CD4-positive, alpha-beta T cell treated with Interleukin-4 for 1 hour (primary cell): ENCODE data around the gene C5orf15.
A peak's percentile ranks its signal among the peaks of the same experiment; 100 is the strongest.
"Not testable (repeated sequence)": the region's sequence is repeated elsewhere in the genome, so short reads cannot be mapped to it uniquely, and the experiment has no call there.

Experiments
- DNase-seq, 2 donors: peaks; one replicate each; pipeline ENCODE4 v3.0.0-alpha.2; 2020 to 2022

The C5orf15 gene

DNA sequence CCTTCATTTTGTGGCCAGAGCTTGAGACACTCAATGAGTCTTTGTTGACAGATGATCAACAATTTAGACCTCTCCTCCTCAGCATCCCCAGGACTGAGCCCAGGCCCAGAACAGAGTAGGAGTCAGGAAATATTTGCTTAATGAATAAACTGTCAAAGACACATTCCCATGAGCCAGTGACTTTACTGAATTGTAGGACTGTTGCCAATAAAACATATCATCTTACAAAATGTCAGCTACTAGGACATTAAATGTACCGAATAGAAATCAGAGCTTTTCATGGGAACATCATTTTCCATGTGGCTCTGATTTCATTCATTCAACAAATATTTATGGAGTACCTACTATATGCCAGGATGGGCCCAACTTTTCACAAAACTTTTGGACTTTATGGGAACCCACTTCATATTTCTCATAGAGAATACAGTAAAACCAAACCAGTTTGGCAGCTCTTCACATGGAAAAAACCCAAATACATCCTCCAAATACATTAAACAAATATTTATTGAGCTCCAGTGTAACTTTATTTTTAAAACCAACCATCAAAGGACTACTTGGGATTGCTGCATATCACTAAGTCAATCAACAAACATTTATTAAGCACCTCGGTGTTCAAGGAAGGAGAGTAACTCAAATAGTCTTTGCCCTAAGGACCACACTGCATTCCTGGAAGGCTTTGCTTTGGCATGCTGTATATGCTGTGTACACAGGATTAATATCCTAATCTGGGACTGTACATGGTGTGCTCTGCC lies 24.9 kb upstream of the C5orf15 start:
- DNase-seq = no peak

DNA sequence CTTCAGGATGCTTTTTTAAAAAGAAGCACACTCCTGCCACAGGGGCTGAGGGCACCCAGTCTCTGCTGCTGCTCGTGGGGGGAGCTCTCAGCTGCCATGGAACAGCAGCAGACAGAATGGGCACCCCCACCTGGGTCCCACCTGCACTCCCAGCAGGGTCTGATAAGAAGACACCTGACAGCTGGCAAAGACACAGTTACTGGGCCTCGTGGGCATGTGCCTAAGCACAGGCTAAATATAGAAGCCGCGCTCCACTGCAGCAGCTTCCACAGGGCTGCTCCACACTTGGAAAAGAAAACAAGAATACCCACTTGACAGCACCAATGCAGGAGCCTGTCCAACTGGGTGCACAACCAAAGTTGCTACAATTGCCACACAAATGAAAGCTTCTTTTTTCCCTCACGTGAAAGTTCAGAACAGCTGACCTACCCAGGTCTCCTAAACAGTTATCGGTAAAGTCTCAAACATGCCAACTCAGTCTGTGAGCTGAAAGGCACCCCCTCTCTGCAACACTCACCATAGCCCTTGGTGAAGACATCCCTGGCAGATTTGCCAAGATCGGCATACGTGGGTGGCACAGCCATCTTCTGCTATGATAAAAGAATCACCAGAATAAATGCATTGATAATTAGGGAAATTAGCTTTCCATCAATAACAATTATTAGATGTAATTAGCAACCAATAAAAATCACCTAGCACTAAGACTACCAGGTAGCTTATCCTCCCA lies 24.2 kb upstream of the C5orf15 start:
- no peak for DNase-seq

DNA sequence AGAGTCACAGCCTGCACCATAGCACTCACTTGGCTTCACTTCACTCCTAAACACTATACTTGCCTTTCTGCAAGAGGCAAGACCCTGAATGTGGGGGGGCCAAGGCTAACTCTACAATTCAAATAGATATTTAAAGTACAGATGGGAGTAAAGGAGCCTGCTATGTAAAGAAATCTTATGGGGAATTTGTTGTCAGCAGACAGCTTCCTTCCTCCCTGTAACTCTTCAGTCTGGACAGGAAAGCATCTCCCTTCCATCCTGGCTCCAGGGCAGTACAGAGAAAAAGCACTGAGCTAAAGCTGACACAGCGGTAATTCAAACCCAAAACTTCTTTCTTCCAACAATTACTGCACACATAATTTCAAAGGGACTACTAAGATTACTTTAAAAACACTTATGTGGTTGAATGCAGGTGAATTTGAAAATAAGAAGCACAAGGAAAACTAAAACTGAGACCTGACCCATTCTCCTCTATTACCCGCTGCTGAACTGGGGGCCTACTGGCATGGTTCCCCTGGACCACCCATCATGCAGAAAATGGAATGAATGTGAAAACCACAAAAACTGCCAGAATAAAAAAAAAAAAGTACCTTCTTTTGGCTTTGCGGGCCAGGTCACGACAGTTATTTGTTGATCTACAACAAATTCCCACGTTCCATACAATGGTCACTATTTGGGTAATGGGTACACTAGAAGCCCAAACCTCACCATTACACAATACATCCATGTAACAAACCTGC lies 22.9 kb upstream of the C5orf15 start:
- no peak for DNase-seq

DNA sequence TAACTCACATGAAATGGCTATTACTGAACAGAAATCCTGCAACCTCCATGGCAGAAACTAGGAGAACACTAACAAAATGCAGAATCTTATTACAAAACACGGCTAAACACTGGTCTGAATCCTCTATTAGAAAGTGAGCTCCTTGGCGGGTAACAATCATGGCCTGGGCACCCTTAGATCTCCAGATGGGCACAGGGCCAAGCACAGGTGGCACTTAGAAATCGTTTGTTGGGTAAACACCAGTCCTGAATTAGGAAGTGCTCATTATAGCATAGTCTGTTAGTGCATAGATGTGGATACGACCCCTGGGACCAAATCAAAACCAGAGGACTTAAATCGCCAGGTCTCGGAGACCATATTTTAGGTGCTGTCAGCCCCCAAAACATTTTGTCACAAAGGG lies 22.0 kb upstream of the C5orf15 start:
- no peak for DNase-seq

DNA sequence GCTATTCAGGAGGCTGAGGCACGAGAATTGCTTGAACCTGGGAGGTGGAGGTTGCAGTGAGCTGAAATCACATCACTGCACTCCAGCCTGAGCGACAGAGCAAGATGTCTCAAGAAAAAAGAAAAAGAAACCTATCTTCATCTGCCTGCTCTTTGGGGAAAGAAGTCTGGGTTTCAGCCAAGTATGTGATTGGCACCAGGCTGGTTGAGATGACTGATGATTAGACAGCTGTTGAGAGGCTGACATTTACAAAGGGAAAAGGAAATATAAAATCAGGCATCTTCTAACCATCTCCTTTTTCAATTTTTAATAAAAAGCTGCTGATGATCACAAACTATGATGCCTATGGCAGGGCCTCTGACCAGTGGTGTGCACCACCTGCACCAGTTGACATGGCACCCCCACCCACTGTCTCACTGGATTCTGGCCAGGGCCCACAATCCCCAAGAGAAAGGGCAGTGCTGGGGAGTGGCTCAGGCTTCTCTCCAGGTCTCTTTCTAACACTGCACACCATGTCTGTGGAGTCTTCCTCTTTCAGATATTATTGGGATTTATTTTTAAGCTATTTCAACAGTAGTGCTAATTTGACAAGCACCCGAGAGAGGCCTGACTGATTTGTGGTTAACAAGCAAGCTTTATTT lies 17.2 kb upstream of the C5orf15 start:
- DNase-seq = no peak

DNA sequence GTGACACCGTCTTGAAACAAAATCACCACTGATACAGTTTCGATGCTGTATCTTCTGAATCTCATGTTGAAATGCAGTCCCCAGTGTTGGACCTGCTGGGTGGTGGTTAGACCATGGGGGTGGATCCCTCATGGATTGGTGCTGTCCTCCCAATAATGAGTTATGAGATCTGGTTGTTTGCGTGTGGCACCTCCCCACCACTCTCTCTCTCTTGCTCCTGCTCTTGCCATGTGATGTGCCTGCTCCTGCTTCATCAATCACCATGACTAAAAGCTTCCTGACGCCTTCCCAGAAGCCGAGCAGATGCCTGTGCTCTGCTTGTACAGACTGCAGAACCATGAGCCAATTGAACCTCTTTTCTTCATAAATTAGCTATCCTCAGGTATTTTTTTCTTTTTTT lies 15.2 kb upstream of the C5orf15 start:
- DNase-seq = no peak

- no peak for DNase-seq
Observed at GRCh38 chr5:133981714-133982113, 13.3 kb upstream of the C5orf15 start.

- DNase-seq = no peak
Observed at GRCh38 chr5:133980652-133981051, 12.2 kb upstream of the C5orf15 start.

DNA sequence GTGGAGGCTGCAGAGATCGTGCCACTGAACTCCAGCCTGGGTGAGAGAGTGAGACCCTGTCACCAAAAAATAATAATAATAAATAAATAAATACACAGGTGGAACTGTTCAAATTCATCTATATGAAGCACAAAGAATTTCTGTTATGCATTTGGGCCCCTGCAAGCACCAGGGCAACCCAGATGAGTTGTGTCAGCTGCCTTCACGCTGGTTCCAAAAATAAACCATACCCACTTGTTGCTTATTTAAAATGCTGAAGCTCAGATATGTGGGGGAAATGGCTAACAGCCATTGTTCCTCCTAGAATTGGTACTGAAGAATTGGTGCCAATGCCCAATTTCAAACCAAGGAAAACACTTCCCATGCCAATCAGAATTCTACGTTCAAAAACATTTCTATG lies 10.5 kb upstream of the C5orf15 start:
- no peak for DNase-seq

GRCh38 chr5:133977858-133978257 lies 9.4 kb upstream of the C5orf15 start:
- DNase-seq = no peak

- DNase-seq = no peak
Observed at GRCh38 chr5:133977161-133977787, 8.8 kb upstream of the C5orf15 start.

DNA sequence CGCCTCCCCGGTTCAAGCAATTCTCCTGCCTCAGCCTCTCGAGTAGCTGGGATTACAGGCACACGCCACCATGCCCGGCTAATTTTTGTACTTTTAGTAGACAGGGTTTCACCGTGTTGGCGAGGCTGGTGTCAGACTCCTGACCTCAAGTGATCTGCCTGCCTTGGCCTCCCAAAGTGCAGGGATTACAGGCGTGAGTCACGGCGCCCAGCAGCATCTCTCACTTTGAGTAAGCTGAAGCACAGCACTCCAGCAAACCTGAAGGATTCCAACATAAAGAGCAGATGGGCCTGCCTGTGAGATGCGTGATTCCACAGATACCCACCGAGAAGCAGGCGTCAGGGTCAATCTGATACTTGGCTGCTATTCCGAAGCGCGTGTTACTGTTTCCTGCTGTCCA lies 7.1 kb upstream of the C5orf15 start:
- not testable (repeated sequence) for DNase-seq

DNA sequence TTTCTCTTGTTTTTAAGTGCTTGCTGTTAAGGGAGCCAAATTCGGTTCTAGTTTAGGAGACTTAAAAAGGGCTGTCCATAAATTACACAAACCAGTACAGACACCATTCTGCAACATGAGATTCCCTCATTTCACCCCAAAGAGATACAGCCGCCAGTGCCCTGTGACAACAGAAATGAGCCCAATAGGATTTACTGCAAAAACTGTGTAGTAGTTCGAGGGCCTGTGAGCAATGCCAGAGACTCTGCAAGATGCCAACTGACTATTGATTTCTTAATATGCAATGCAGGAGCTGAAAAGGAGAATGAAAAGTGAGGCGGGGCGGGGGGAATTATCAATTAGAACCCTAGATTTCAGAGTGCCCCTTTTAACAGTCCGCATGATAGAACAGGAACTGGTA lies 5.7 kb upstream of the C5orf15 start:
- DNase-seq = no peak

DNA sequence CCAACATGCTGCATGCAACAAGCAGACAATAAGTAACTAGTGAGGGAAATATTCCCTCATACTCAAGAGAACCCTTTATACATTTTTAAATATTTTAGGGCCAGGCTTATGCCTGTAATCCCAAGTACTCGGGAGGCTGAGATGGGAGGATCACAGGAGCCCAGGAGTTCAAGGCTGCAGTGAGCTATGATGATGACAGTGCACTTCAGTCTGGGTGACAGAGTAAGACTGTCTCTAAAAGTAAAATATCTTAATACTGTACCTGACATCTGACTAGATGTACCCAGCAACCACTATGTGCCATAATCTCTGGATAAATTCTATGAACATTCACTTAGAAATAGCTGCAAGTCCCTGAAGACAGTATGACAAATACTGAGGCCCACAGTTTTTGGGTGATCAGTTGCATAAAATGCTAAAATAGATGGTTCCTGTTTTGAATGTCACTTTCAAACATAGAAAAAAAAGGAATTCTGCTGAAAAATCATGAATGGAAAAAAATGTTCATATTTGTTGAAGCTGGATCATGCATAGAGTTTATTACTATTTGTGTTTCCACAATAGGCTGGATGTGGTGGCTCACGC lies 2.0 kb upstream of the C5orf15 start:
- DNase-seq = no peak

DNA sequence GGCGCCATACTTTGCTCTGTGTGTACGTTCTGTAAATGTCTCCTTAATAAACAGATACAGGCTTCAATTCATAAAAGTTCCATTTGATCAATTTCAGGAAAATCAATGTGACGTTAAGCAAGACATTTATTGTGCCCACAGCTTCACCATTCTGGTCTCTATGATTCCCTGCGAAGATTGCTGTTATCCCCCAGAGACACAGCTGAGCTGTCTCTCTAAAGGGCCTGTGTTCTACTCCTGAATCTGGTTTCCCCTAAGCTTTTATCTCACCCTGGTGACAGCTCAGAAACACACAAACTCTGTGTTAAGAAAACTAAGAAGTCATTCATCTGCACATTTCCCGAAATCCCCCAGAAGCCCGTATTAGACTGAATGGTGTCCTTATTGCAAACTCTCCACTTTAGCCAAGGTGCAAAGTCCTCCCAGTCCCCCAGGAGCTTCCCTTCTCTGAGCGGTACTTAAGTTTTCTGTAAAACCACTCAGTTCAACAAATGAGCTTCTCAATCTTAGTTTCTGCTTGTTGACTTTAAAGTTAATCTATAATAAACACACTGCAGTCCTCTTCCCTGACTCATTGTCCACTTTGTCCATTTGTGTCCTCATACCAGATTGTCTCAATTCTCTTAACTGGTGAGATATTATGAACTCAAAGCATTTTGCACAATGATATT lies 1.4 kb upstream of the C5orf15 start:
- peak in 1 of 2 donors; percentile 10 for DNase-seq

DNA sequence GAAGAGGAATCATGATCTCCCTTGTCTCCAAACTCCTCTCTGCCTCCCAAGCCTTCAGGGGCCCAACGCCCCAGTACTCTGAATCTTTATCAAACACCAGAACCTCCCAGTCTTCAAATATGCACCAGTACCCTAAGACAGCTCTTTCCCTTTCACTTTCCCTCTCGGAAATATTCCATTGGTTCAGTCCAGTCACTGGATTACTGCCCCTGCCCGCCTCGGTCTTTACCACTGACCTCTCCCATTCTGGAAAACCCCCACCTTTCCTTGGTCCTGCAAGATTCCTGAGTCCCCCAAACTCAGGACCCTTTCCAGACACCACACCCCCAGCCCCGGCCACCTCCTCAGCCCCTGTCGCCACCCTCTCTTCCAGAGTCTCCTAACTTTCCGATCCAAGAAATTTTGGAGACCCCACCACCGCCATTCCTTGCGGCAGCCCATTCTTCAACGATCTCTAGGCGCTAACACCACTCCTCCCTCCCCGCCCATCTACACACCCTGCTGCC lies 674 bp downstream of the C5orf15 start:
- DNase-seq = peak in 1 of 2 donors; percentile 40

- no peak for DNase-seq
Observed at GRCh38 chr5:133967124-133967523, 1.3 kb downstream of the C5orf15 start.

- DNase-seq = no peak
Observed at GRCh38 chr5:133966090-133966489, 2.3 kb downstream of the C5orf15 start.

GRCh38 chr5:133963493-133964128 lies 4.8 kb downstream of the C5orf15 start:
- no peak for DNase-seq

DNA sequence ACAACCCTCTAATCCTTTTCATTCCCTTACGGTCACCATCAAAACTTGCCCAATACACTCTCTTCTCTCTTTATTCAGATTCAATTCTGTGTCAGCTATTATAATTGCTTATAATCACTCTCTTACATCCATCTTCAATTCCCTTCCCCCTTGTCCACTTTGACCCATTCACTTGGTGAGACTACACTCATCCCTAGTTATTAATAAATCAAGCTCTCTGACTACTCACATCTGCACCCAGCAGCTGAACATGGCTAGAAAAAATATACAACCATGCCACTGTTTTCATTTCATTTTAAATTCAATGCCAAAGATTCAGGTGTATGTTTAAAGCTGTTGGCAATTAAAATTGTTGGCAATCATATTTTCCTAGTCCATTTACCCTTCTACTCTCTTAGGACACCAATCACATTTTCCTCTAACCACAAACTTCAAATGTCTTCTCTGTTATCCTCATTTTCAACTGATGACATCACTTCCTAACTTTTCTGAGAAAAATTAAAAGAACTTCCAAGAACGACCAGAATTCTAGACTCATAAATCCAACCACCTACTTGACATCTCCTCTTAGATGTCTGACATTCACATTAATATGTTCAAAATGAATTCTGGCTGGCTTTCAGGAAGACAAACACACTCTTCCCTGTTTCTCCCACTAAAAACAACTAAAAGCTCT lies 5.5 kb downstream of the C5orf15 start:
- DNase-seq = no peak

GRCh38 chr5:133962131-133962530 lies 6.3 kb downstream of the C5orf15 start:
- DNase-seq = no peak
